Sigmoid colon (tissue), 4 donors: Measurements from ENCODE around the gene GRM4.

Experiments used
- CTCF ChIP-seq, 4 experiments: fragments of 450-650 bp in 3 of 4; fragments of 200-600 bp in 1 of 4; IDR thresholded peaks; one replicate each; pipeline ENCODE4 v1.5.1; 2016 to 2019; ENCODE audit warnings: antibody characterized with exemption in 4 of 4, mild to moderate bottlenecking in 3 of 4, moderate library complexity in 2 of 4
- POLR2AphosphoS5 ChIP-seq, 4 donors: sonication (generic); formaldehyde crosslinking; IDR thresholded peaks; one replicate each; pipeline ENCODE4 v1.6.1; 2017; ENCODE audit warnings: antibody characterized with exemption in 4 of 4

- TF ChIP-seq CTCF (IDR thresholded peaks at IDR 0.05) (no peak), POLR2AphosphoS5 (IDR thresholded peaks at IDR 0.05) (no peak)
Measured at GRCh38 chr6:34115403-34115795, 30.5 kb downstream of the GRM4 start.
